Astrocyte (in vitro differentiated cells and primary cell): ENCODE measurements around the gene PRF1. TPM values are rescaled to one million over a fixed set of nuclear protein-coding genes. Genes with fewer than 3 reads are reported as not detected.

Experiments
- DNase-seq: peaks from one replicate; pipeline ENCODE4 v3.0.0-alpha.2; 2010; ENCODE audit warnings: low read depth
- FAIRE-seq: peaks from 2 replicates; lab custom pipeline; 2011; peaks lifted over from hg19 to GRCh38; lab: Jason Lieb, UNC
- H2AFZ ChIP-seq: 2 replicates; pipeline ENCODE4 v1.6.0; 2012; ENCODE audit warnings: low read depth, low read length, inconsistent platforms
- H3K27ac ChIP-seq: 2 replicates; pipeline ENCODE4 v1.5.1; 2011; ENCODE audit warnings: low read depth, low read length, inconsistent platforms
- H3K27me3 ChIP-seq: 2 replicates; pipeline ENCODE4 v1.6.0; 2011; ENCODE audit warnings: low read length, inconsistent platforms; ENCODE audit not compliant: insufficient read depth
- H3K36me3 ChIP-seq: 2 replicates; pipeline ENCODE4 v1.5.1; 2011; ENCODE audit warnings: low read length, inconsistent platforms; ENCODE audit not compliant: insufficient read depth
- H3K4me1 ChIP-seq: 2 replicates; pipeline ENCODE4 v1.5.1; 2011; ENCODE audit warnings: low read length, inconsistent platforms; ENCODE audit not compliant: insufficient read depth
- H3K4me2 ChIP-seq: 2 replicates; pipeline ENCODE4 v1.6.0; 2012; ENCODE audit warnings: low read length, inconsistent platforms
- H3K4me3 ChIP-seq: 2 replicates; pipeline ENCODE4 v1.5.1; 2011; ENCODE audit warnings: low read depth, mild to moderate bottlenecking, low read length, inconsistent platforms; ENCODE audit not compliant: insufficient read depth
- H3K79me2 ChIP-seq: 2 replicates; pipeline ENCODE4 v1.6.0; 2012; ENCODE audit warnings: mild to moderate bottlenecking, low read length, inconsistent platforms; ENCODE audit not compliant: insufficient read depth
- H3K9ac ChIP-seq: 2 replicates; pipeline ENCODE4 v1.6.0; 2012; ENCODE audit warnings: mild to moderate bottlenecking, low read length, inconsistent platforms
- H3K9me3 ChIP-seq: 2 replicates; pipeline ENCODE4 v1.5.1; 2012; ENCODE audit warnings: low read depth, mild to moderate bottlenecking, low read length, inconsistent platforms; ENCODE audit not compliant: insufficient read depth
- H4K20me1 ChIP-seq: 2 replicates; pipeline ENCODE4 v1.6.0; 2012; ENCODE audit warnings: low read length, inconsistent platforms; ENCODE audit not compliant: insufficient read depth
- H3K27ac Mint-ChIP-seq: one replicate; pipeline ENCODE4 v1.8.0; 2021; ENCODE audit warnings: mild to moderate bottlenecking, mixed read lengths; ENCODE audit not compliant: unreplicated experiment
- H3K27me3 Mint-ChIP-seq: one replicate; pipeline ENCODE4 v1.8.0; 2021; ENCODE audit warnings: low read depth, mixed read lengths; ENCODE audit not compliant: unreplicated experiment
- H3K36me3 Mint-ChIP-seq: one replicate; pipeline ENCODE4 v1.8.0; 2021; ENCODE audit warnings: low read depth, mixed read lengths; ENCODE audit not compliant: unreplicated experiment
- H3K4me1 Mint-ChIP-seq: one replicate; pipeline ENCODE4 v1.8.0; 2021; ENCODE audit warnings: low read depth, mixed read lengths; ENCODE audit not compliant: unreplicated experiment
- H3K4me3 Mint-ChIP-seq: one replicate; pipeline ENCODE4 v1.8.0; 2021; ENCODE audit warnings: mild to moderate bottlenecking, moderate library complexity, mixed read lengths; ENCODE audit not compliant: unreplicated experiment
- H3K9me3 Mint-ChIP-seq: one replicate; pipeline ENCODE4 v1.8.0; 2021; ENCODE audit warnings: mild to moderate bottlenecking, mixed read lengths; ENCODE audit not compliant: unreplicated experiment
- EZH2 ChIP-seq: IDR thresholded peaks from 2 replicates; pipeline ENCODE4 v1.6.1; 2012; ENCODE audit warnings: mild to moderate bottlenecking, low read length, inconsistent platforms; ENCODE audit not compliant: insufficient read depth
- total RNA-seq: library from RNA; stranded (reverse); gene quantifications from 2 replicates; pipeline ENCODE4 v1.2.1, GENCODE V29; 2021
- TF ChIP-seq, protein P1 (sequence below): IDR thresholded peaks from 2 replicates; pipeline ENCODE4 v1.5.1; 2011; ENCODE audit warnings: low read depth, mild to moderate bottlenecking, inconsistent platforms, low read length, moderate library complexity; ENCODE audit not compliant: insufficient read depth

Gene PRF1
- total RNA-seq, 1 donor from 2014 or later = 0.16 TPM

DNA sequence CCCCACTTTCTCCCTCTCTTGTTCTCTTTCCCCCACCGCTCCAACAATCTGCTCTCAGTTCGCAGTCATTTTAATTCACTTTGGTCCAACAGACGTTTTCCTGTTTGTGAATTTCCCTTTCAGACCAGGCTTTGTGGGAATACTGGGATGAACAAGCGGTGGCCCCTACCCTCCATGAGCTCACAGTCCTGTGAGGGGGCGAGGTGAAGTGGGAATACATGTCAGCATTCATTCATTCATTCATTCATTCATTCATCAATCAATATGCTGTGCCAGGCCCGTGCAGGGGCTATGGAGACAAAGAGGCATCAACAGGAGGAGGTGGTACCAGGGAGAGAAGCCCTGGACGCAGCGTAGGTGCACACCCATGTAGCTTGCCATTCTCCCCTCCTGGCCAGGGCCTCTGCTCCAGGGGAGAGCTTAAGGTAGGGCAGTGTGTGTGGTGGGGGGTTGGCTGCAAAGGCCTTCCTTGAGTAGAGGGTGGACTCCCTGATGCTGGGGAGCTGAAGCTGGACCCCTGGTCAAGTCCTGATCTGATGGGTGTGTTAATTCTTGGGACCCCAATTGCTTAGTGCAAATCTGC, 16.1 kb downstream of the PRF1 start:
- H3K79me2 ChIP-seq = no peaks in the 10 kb centered on the region
- H4K20me1 ChIP-seq = no peaks in the 10 kb centered on the region
- no peaks in the 10 kb centered on the region for H3K9me3 ChIP-seq
- H3K4me1 ChIP-seq = peaks cover 8% of the 10 kb centered on the region
- no peak overlapping the region for H3K4me3 ChIP-seq
- FAIRE-seq = no peak
- peak overlapping the region; percentile 16 for H2AFZ ChIP-seq
- H3K36me3 Mint-ChIP-seq = no peaks in the 10 kb centered on the region
- no peak overlapping the region for H3K27ac ChIP-seq
- no peak overlapping the region for H3K4me3 Mint-ChIP-seq
- peaks cover 19% of the 10 kb centered on the region for H3K4me1 Mint-ChIP-seq
- DNase-seq = no peak
- H3K9me3 Mint-ChIP-seq = peaks cover 3% of the 10 kb centered on the region
- H3K27me3 Mint-ChIP-seq = peaks cover 32% of the 10 kb centered on the region
- H3K9ac ChIP-seq = no peak overlapping the region
- H3K36me3 ChIP-seq = no peaks in the 10 kb centered on the region
- H3K27me3 ChIP-seq = peaks cover 16% of the 10 kb centered on the region
- no peak overlapping the region for H3K4me2 ChIP-seq
- TF ChIP-seq, protein P1, sequence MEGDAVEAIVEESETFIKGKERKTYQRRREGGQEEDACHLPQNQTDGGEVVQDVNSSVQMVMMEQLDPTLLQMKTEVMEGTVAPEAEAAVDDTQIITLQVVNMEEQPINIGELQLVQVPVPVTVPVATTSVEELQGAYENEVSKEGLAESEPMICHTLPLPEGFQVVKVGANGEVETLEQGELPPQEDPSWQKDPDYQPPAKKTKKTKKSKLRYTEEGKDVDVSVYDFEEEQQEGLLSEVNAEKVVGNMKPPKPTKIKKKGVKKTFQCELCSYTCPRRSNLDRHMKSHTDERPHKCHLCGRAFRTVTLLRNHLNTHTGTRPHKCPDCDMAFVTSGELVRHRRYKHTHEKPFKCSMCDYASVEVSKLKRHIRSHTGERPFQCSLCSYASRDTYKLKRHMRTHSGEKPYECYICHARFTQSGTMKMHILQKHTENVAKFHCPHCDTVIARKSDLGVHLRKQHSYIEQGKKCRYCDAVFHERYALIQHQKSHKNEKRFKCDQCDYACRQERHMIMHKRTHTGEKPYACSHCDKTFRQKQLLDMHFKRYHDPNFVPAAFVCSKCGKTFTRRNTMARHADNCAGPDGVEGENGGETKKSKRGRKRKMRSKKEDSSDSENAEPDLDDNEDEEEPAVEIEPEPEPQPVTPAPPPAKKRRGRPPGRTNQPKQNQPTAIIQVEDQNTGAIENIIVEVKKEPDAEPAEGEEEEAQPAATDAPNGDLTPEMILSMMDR = no peak
- TF ChIP-seq EZH2 = no peak
- no peak overlapping the region for H3K27ac Mint-ChIP-seq

DNA sequence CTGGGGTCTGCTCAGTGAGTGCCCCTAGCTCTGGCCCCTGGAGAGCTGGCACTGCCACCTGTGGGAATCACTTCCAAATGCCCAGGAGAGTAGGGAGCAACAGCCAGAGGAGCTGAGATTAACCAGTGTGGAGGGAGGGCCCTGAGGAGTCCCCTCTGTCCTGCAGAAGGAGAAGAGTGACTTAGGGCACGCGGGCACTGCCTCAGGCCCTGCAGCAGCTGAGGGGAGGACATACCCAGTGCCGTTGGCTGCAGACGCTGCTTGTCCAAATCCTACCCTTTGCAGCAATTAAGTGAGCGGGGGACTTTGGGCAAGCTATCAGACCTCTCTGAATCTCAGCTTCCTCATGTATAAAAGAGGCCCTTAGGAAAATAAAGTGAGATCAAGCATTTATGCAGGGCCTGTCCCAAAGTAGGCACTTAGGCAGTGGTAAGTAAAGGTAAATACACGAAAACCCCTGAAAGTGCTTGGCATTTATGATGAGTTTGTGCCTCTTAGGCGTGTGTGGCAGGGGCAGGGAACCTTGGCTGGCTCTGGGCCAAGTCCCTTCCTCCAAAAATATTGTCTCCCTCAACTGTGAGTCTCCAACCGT, 16.9 kb downstream of the PRF1 start:
- H2AFZ ChIP-seq = no peak overlapping the region
- no peak for TF ChIP-seq EZH2
- TF ChIP-seq, protein P1 = no peak
- H3K27me3 Mint-ChIP-seq = peaks cover 27% of the 10 kb centered on the region
- no peak overlapping the region for H3K4me3 Mint-ChIP-seq
- H3K36me3 ChIP-seq = no peaks in the 10 kb centered on the region
- H3K36me3 Mint-ChIP-seq = no peaks in the 10 kb centered on the region
- H3K27ac ChIP-seq = no peak overlapping the region
- H3K4me2 ChIP-seq = no peak overlapping the region
- FAIRE-seq (no peak), DNase-seq (no peak)
- H3K27ac Mint-ChIP-seq = no peak overlapping the region
- no peaks in the 10 kb centered on the region for H3K79me2 ChIP-seq
- H3K4me1 ChIP-seq = peaks cover 8% of the 10 kb centered on the region
- no peaks in the 10 kb centered on the region for H3K9me3 ChIP-seq
- H3K4me3 ChIP-seq = no peak overlapping the region
- H3K9me3 Mint-ChIP-seq = peaks cover 3% of the 10 kb centered on the region
- no peaks in the 10 kb centered on the region for H4K20me1 ChIP-seq
- peaks cover 16% of the 10 kb centered on the region for H3K27me3 ChIP-seq
- H3K4me1 Mint-ChIP-seq = peaks cover 19% of the 10 kb centered on the region
- H3K9ac ChIP-seq = no peak overlapping the region
